GM19438 (cell line): Measurements from ENCODE around the gene OLFML1.
"Not testable (repeated sequence)": the region's sequence is repeated elsewhere in the genome, so short reads cannot be mapped to it uniquely, and the experiment has no call there.

Experiments used
- ATAC-seq: cut with Tn5 transposase; IDR thresholded peaks from one replicate; pipeline ENCODE4 v1.9.1; 2021; ENCODE audit warnings: low read depth; ENCODE audit not compliant: unreplicated experiment

Gene OLFML1

DNA sequence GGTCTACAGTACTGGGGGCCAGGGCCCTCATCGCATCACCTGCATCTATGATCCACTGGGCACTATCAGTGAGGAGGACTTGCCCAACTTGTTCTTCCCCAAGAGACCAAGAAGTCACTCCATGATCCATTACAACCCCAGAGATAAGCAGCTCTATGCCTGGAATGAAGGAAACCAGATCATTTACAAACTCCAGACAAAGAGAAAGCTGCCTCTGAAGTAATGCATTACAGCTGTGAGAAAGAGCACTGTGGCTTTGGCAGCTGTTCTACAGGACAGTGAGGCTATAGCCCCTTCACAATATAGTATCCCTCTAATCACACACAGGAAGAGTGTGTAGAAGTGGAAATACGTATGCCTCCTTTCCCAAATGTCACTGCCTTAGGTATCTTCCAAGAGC is 24.7 kb downstream of the OLFML1 start:
- ATAC-seq, result no peak

DNA sequence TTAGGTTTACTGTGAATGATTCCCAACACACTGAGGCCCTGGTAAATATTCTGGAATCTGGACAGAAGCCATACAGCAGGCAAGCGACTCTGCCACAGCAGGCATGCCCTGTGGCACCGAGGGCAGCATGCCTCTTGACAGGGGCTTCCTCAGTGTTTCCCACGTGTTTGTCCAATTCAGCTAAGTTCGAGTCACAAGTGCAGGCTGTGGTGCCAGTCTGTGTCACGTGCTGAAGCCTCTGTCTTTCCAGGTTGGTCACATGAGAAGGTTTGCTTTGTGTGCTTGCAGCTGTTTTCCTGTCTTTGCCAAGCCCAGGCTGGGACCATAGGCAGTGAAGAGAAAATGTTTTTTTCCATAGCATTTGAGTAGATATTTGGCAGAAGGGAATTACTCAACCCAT is 26.1 kb downstream of the OLFML1 start:
- ATAC-seq, result no peak

DNA sequence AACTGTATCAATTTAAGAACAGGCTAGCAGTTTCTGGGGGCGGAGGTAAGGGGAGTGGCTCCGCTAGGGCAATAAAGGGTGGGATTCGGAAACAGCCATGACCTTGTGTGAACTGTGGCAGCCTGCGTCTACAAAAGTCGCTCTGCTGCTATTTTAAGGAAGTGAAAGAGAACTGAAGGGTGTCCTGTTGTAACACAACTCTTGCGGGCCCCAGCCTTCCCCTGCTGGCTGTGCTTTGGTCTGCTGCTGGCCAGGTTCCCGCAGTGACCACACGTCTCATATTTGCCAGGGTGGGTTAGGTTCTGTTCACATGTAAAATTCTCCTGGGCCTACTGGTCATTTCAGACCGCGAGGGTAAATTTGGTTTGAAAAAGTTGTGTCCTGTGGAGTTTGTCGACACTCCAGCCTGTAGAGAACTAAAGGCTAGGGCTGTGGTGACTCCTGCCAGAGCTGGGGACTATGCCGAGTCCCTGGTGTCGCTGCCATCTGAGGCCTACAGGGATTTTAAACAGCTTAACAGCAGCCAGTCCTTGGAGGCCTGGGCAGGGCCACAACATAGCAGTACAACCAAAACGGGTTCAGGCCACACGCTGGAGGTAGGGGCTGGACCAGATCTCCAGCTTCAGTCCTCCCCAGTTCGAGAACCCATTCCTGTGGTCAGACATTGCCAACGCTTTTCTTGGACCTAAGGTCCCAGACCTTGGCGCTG is 27.4 kb downstream of the OLFML1 start:
- ATAC-seq, result peak; percentile 66

DNA sequence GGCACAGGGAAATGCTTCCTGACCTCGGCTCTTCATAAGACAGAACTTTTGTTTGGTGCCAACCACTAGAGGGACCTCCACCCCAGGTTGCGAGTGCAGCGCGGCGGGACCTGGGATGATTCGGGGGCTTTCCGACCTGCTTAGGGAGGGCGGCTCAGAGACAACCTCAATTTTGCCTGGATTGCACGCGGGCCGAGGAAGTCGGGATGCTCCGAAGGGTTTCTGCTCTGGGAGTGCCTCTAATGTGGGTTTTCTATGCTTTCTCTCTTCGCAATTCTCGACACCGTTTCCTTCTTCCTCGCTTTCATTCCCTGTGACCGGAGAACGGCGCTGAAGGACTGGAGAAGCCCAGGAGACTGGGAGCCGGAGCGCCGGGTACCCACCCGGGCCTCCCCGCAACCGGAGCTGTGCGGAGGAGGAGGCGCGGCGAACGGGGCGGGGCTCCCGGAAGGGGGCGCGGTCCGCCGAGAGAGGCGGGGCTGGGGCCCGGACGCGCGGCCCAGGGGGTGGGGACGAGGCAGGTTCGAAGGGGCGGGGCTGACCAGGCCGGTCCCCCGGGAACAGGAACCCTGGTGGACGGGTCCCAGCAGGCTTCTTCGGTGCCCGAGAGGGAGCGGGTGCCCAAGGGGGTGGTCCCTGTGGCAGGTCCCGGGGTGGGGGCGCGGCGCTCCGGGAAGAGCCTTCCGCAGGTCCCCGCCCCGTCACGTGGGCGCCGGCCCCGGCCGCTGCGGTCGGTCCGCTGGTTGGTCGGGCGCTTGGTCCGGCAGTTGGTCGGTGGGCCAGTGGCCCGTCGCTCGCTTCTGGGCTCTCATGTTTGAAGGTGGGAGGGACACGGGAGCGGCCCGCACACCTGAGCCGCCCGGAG is 28.2 kb downstream of the OLFML1 start, which contains the start of gene PPFIBP2:
Gene PPFIBP2 (plus strand): TSS at position 766 of the 865 bp plus-strand sequence. CDS start 35,477 bp downstream, outside the sequence.
- ATAC-seq, result peak; percentile 59

DNA sequence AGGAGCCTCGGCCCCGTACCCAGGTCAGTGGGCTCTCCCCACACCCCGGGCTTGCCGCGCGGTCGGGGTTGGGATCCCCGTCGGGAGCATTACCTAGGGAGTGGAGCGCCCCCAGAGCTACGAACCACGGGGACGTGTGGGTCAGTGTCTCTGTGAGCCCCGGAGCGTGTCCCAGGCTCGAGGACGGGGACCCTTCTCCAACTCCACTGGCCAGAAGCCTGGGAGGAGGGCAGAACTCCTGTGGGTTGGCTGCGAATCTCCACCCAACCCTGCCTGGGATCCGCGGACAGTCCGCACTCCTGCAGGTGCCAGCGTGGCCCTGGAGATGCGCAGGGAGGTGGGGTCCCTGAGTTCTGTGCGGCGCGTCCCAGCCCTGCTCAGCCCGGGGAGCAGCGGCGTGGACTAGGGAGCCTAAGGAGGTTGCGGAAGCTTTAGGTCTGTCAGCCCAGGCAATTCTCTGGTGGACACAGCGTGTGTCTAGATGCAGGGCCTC is 28.8 kb downstream of the OLFML1 start:
- no peak for ATAC-seq

DNA sequence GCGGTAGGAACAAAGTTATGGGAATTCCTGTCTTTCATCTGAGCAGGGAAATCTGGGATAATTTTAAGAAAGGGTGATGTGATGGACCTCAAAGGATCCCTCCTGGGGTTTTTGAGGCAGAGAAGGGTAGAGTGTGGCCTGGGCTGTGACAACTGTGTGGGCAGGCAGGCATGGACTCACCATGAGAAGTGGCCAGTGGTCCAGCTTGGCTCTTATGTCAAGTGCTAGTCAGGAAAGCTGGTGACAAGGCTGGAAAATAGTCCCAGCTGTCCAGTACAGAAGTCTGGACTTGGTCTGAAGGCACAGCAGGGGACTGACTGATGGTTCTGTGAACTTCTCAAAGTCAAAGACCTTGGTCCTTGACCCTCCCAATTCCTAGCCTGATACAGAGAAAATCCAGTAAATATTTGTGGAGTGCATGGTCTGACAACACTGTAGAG is 30.2 kb downstream of the OLFML1 start:
- ATAC-seq, result no peak

DNA sequence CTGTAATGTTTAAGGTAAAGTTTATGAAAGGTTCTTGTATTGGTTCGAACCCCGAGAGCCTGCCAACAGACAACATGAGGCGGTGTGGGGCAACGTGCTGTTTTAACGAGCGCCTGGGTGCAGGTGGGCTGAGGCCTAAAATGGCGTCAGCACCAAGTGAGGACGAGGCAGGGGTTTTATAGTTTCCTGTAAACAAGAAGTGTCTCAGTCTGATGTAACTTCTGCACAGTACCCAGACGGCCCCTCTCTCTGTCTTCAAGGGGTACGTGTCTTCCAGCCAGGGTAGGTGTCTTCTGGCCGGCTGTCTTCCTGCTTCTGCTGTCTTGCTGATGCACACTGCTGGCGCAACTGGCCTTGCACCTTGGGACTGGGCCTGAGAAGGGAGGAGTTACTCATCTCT is 31.2 kb downstream of the OLFML1 start:
- ATAC-seq, result no peak

DNA sequence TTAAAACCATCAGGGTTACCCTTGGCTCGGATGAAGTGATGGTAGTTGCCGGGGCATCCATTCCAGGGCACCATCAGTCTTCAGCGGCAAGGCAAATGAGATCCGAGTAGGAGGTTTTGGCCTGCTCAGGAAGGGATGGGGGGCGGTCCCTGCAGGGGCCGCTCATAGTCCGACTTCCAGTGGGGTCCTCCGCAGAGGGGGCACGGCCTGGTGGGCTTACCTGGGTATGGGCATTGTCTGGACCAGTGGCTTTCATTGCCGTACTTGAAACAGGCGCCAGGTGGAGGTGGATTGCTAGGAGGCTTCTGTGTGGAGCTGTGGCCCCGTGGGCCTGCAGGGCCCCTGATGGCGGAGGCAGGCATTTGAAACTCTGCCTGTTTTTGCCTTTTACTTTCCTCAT is 32.4 kb downstream of the OLFML1 start:
- ATAC-seq, result not testable (repeated sequence)

DNA sequence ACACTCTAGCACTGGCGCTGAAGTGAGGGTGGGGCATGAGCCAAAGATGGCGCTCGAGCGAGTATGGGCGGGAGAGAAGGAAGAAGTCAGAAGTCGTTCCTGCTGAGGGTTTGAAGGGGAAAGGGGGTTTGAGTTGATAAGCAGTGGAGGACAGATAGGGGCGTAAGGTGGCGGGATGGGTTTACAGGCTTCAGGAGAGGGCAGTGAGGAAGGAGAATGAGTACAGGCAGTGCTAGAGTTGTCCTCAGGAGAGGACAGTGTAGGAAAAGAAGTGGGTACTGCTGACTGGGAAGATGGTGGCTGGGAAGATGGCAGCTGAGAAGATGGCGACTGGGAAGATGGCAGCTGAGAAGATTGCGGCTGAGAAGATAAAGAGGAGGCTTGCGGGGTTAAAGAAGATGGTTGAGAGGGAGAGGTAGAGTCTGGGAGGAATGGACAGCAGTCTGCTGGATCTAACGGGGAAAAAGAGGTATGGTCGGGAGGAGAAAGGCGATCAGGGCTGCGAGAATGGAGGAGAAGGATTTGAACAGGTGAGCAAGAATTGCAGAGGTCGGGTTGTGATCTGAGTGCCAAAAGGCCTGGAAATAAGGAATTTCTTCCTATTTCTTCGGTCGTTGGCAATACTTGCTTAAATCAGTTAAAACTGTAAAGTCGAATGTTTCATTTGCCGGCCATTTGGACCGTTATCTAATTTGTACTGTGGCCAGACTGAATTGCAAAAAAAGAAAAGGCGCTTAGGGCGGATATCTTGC is 33.7 kb downstream of the OLFML1 start:
- ATAC-seq, result no peak

DNA sequence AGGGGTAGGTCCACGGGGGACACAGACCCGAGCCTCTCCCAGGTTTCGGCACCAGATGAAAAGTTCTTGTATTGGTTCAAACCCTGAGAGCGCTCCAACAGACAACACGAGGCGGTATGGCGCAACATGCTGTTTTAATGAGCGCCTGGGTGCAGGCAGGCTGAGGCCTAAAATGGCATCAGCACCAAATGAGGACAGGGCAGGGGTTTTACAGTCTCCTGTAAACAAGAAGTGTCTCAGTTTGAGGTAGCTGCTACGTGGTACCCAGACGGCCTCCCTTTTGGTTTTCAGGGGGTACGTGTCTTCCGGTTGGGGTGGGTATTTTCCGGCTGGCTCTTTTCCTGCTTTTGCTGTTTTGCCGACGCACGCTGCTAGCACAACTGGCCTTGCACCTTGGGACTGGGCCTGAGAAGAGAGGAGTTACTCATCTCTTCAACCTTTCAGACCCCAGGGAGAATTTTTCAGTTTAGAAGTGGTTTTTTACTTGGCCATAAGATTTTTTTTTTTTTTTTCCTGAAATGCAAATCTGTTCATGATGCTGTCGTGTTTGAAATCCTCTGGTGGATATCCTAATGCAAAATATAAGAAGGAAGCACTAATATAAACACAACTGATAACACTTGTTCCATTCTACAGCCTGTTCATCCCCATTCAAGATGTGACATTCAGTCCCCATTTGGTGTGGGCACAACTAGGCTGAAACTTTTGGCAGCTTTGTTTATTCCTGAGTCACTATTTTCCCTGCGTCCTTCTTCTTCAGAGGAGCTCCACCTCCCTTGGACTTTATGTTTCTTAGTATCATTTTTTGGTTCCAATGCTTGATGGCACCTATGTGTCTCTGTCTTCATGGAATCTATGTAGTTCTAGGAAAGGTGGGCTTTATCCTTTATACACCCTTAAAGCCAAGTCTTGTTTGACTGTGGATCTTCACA is 35.0 kb downstream of the OLFML1 start:
- ATAC-seq, result peak; percentile 58

DNA sequence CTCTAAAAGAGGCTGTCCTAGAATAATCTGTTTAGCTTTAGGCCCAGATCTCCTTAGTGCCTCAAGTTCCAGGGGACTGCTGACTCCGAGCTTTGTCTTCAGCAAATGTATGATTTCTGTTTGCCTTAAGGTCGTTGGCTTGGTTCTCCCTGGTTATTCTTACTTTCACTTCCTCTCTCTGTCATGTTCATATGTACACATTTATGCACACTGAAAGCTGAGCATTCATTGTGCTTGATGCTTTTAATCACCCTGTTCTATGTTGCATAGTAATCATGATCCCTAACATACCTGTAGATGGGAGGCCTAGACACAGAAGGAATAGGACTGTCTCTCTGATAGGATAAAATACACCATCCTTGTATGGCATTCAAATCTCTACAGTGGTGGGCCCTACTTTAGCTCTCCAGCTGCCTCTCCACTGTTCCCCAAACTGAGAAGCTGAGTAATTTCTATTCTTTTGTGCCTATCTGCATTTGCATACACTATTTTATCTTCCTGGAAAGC is 35.7 kb downstream of the OLFML1 start:
- ATAC-seq, result peak; percentile 73

DNA sequence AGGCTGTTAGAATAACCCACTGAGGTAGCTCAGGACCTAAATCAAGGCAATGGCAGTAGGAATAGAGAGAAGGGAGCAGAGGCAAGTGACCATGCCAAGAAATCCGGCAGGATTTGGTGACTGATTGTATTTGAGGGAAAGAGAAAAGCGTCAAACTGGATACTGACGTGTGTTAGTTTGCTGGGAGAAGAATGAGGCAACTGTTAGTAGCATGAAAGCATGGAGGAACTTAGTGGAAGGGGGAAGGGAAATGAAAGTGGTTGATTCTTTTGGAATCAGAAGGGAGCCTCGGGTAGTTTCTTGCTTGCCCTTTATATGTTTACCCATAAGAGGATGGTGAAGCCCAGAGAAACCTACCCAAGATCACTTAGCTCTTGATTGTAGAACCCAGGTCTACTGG is 36.8 kb downstream of the OLFML1 start:
- ATAC-seq, result no peak

DNA sequence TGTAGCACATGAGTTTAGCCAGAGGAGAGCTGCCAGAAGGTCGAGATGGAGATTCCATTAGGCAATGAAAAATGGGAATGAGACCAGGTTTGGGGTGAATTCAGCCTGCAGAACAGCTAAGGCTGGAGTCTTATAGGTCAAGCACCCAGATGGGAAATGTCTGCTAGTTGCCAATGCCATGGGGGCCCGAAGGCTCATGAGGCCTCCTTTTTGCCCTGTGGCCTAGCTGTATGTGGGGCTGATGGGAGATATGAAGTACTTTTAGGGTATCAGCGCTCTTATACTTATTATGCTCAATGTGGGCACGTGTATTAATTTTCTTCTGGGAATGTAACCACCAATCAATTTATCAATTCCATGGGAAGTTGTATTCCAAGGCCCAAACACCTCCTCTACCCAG is 37.2 kb downstream of the OLFML1 start:
- ATAC-seq, result no peak

DNA sequence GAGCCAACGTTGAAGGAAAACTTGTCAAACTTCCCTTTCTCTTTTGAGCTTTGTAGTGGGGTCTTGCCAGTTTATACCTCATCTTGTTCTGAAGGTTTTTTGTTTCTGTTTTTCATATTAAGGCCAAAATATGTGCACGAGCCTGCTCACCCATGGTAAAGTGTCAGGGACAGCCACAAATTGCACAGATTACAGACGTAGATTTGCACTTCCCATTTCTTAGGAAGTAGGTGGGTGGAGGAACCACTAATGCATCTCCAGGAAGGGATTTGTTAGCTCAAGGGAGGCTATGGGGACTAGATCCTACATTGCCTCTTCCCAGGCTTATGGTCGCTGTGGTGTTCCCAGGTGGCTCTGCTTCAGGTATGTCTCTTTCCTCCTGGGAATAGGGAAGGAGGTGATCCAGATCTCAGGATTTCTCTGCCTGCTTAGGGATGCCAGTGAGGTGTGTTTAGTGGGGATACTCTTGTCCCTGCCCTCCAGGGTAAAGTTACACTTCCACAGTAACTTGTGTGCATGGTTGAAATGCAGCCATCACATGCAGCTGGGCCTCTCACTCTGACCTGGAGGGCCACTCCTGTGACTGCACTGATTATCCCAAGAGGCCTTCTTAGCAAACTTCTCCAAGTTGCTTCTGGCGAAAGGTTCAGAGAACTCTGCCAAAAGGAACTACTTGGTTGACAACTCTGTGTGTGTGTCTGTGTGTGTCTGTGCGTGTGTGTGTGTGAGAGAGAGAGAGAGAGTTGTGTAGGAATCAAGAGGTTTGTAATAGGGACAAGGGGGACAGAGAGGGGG is 38.3 kb downstream of the OLFML1 start:
- no peak for ATAC-seq

DNA sequence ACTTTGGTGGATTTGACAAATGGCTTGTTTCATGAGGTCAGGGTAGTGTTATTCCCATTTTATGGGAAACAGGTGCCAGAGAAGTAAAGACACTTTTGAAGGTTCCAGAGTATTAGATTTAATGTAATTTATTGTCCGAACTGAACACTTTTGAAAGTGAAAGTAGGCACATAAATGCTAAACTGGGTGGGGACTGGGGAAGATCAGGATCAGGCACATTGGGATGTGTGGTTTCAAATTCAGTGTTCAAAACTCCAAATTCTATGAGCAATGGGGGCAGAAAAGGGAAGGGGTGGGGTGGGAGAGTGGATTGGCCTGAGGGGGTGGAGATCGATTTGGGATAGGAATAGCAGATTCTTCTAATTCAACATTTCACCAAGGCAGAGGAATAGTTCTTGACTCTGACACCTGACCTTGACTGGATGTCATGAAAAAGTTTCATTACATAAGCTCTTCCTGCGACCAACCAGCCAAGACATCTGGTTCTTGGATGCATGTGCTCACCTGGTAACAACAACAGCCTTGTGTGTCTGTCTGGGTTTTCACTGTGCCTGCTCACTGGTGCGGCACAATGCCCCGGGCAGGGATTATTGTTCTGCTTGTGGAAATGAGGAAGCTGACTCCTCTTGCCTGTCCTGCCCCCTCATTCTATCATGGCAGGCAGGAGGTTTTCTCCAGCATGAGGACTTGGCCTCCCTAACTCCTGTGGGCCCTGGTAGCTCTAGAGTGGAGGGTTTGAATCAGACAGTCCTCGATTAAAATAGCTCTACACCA is 39.3 kb downstream of the OLFML1 start:
- no peak for ATAC-seq

DNA sequence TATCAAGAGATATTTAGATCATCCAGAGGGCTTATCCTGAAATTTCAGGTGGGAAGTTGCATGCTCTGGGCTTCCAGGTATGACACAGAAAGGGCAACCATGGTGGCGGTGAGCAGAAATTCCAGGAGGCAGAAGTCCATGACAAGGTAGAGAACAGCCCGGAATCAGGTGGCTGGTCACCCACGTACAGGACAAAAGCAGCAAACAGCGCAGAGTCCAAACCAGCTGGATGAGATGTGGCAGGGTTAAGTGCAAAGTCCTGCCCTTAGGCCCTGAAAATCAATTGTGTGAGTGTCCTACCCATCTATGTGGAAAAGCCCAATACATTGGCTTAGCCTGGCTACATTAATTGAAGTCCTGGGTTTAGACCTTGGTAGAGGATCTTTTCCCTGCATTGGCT is 40.1 kb downstream of the OLFML1 start:
- ATAC-seq, result no peak

DNA sequence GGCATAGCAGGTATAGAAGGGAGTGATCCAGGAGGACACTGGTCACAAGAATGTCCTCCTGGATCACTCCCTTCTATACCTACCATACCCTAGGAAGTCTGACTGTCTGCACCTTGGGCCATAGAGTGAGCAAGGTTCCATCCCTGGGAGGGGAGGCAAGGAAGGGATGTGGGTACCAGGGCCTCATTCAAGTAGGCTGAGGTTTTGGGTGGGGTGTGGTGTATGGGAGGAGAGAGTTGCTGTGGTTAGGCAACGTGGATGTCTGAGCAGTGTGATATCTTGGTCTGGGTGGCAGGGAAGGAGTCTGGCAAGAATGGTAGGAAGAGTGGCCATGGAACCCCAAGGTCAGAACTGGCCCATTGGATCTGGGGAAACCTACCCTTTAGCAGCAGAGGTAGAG is 41.7 kb downstream of the OLFML1 start:
- ATAC-seq, result no peak

DNA sequence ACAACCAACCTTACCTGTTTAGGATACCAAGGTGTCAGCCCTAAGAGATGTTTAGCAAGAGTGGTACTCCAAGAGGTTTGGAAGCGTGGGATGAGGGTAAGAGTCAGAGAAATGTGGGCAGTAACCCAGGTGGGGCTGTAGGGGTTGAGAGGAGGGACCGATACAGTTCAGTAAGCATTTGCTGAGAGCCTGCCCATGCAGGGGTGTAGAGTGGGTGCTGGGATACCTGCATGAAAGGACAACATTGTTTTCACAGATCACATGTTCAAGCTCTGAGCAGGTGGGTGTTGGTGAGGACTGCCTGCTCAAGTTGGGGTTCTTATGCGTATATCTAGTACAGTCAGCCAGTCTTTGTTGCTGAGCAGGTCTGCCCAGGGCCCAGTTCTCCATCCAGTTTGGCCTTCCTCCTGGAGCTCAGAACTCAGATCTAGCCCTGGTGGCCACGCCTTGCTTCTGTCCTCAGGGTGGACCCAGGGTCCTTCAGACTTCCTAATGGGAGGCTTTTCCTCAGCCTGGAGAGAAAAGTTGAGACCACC is 43.3 kb downstream of the OLFML1 start:
- no peak for ATAC-seq
